GM19023 (cell line): ENCODE results near the gene COPZ2.
"Not testable (repeated sequence)": the region's sequence is repeated elsewhere in the genome, so short reads cannot be mapped to it uniquely, and the experiment has no call there.

ENCODE experiments used
- ATAC-seq: cut with Tn5 transposase; IDR thresholded peaks from one replicate; pipeline ENCODE4 v1.9.1; 2021; ENCODE audit warnings: mild to moderate bottlenecking, moderate library complexity; ENCODE audit not compliant: unreplicated experiment

Gene COPZ2

GRCh38 chr17:48031966-48032365 lies 5.6 kb downstream of the COPZ2 start:
- no peak for ATAC-seq

DNA sequence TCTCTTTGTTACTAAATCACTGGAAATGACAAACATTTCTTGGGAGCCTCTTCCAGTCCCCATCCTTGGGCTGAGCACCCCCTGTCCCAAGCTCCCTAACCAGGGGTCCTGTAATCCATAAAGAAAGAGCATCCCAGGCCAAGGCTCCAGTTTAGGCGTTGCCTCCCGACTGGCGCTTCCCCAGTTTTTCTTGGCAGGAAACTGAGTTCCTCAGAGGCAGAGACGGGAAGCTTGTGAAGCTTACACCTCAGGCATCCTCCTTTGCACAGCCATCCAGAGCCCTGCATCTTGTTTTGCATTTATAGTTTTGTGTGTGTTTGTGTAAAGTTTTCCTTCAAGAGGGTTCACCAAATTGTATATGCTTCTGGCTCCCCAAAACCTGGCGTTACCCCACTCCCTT lies 7.1 kb downstream of the COPZ2 start:
- ATAC-seq: no peak

DNA sequence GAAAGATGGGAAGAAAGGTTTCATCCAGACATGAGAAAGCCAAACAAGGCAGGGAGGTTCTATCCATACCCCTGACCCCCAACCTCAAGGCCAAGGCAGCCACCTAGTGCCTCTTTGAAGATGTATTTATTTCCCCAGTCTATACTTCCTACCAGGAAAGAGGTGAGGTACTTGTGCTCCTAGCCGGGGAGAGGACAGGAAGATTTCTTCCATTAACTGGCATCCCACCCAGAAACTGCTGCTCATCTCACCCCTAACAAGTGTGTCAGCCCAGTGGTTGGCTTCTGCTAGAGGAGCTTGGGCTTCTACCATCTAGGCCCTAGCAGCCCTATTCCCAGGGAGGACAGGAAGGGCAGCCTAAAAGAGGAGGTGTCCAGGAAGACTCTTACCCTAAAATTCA lies 8.9 kb downstream of the COPZ2 start:
- no peak for ATAC-seq

DNA sequence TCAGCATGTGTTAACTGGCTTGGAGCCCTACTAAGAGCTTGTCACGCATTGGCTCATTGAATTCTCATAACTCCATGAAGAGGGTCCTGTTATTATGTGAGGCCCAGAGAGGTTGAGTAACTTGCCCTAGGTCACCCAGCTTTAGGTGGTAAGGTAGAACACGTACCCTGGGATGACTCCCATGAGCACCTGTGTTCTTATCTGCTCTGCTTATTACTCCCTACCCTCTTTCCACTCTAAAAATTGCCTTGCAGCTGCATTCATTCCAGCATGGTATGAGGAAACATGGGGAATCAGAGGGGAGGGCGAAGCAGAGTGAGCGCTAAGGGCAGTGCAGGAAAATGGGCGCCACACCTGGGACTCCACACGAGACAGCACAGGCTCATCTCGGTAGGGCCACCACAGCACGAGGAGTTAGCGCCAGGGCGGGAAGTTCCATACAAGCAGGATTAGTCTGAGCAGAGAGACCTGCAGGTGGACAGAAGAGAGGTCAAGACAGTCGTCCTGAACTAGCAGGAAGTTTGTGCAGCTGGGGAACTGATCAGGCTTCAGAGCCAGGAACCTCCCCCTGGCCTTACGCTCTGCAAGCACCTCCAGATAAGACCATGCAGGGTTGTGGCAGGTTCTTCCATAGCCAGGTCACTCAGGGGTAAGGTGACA lies 10.1 kb downstream of the COPZ2 start:
- ATAC-seq: no peak

GRCh38 chr17:48026502-48027321 lies 10.9 kb downstream of the COPZ2 start:
- peak; percentile 36 for ATAC-seq

DNA sequence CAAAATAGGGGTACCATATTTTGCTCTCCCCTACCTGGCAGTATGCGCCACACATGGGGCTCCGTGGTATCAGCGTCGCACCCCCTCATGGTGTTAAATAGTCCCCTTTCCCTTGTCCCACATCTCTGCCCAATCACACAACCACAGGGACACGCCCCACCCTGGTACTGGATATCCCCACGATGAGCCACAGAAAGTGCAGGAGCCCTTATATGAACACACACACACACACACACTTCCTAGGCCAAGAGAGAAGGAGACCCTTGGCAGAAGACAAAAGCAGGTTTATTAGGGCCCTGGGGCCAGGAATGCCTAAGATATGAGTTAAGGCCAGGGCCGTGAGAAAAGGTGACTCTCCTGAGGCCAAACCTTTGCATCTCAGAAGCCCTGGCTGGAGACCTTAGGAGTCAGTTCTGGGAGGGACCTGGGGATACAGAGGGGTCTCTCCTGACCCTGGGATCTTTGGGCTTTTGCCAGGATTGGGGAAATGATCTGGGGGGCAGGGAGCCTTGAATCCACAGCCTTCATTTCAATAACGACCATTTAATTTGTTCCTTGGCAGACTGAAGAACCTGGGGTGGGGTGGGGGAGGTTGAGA lies 11.6 kb downstream of the COPZ2 start:
- ATAC-seq: no peak

GRCh38 chr17:48025040-48025903 lies 12.3 kb downstream of the COPZ2 start:
- peak; percentile 82 for ATAC-seq

- ATAC-seq: no peak
Observed at GRCh38 chr17:48024149-48025039, 13.2 kb downstream of the COPZ2 start.

DNA sequence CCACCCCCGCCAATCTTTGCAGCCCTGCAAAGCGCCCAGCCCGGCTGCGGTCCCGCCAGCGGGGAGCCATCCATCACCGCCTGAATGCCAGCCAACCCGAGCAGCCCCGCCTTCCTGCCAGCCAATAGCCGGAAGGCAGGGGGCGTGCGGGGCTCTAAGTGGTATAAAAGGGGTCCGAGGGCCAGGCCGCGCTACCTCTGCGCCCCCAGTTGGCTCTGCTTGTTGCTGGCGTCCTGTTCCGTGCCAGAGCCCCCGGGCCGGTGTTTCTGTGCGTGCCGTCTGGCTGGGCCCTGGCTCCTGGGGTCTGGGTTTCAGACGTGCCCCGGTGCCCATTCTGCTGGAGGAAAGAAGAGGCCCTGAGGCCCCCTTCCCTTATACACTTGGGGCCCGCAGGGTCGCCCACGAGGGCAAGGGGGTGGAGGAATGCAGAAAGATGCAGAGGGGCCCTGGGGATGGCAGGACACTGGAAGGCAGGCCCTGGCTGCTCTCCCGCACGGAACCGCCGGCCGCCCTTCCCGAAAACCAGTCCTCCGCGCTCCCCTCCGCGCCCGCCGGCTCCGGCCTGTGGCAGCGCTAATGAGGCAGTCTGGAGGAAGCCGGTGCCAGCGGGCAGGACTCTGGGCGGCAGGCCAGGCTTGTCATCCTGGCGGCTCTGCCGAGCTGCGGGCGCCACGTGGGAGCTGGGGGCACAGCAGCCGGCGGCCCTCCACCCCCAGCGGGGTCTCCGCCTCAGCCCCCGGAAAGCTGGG lies 14.0 kb downstream of the COPZ2 start:
- ATAC-seq: no peak

GRCh38 chr17:48022901-48023300 lies 14.7 kb downstream of the COPZ2 start:
- no peak for ATAC-seq

DNA sequence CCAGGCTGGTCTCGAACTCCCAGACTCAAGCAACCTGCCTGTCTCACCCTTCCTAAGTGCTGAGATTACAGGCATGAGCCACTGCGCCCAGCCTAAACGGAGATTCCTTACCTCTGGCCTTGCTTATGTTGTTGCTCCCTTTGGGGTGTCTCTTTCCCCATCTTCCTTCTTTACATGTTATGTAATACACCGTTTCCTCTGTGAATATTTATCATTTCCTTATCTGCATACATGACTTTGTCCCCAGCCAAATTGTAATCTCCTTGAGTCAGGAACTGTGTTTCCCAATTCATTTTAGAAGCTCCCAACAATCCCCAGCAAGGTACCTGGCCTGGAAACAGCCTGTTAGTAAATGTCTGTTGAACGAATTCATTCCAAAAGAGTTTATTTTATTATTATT lies 15.7 kb downstream of the COPZ2 start:
- no peak for ATAC-seq

- ATAC-seq: not testable (repeated sequence)
Observed at GRCh38 chr17:48017817-48018158, 19.8 kb downstream of the COPZ2 start.

GRCh38 chr17:48016112-48016511 lies 21.5 kb downstream of the COPZ2 start:
- no peak for ATAC-seq

DNA sequence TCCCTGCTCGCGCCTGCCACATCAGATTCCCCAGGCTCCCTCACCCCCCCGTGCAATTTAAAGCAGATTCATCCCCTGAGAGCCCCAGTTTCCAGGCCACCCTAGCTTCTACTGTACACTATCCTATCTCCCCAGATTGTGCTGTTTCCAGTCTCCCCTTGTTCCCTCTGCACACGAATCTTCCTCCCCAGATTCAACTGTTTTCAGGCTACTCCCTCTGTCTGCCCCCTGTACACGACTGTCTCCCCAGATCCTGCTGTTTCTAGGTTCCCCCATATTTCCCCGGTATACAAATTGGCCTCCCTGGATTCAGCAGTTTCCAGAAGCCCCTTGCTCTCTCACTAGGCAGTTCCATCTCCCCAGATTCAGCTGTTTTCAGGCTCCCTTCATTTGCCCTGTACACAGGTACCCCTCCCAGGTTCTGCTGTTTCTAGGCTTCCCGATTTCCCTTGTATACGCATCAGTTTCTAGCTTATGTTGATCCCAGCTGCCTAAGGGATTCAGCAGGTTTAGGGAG lies 22.9 kb downstream of the COPZ2 start:
- ATAC-seq: no peak

- ATAC-seq: no peak
Observed at GRCh38 chr17:48013876-48014594, 23.6 kb downstream of the COPZ2 start.

- ATAC-seq: no peak
Observed at GRCh38 chr17:48012654-48013053, 24.9 kb downstream of the COPZ2 start.

GRCh38 chr17:48012151-48012520 lies 25.5 kb downstream of the COPZ2 start:
- no peak for ATAC-seq

GRCh38 chr17:48011405-48012150 lies 26.0 kb downstream of the COPZ2 start:
- ATAC-seq: no peak
